ENCODE data around the gene NCCRP1. TPM values are rescaled to one million over a fixed set of nuclear protein-coding genes. Genes with fewer than 3 reads are reported as not detected.

The NCCRP1 gene
- total RNA-seq, 1 experiment from 2014 or later, result 0.05 TPM

DNA sequence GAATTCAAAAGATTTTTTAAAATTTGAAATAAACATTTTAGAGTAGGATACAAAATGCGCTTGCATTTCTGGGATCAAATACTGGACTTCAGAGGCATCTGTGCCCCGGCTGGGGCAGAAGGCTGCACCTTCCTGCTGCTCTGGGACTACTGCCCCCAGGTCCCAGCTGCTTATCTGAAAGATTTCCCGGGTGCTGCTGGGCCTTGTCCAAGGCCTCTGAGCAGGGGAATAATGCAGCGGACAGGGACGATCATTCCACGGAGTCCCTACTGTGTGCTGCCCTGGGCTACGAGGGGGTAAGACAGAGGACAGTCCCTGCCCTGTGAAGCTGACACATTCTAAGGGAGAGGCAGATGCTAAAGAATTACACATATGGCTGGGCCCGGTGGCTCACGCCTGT lies 33.1 kb upstream of the NCCRP1 start:
- DNase-seq (ENCODE audit: extremely low read depth, low read depth), result no peak

DNA sequence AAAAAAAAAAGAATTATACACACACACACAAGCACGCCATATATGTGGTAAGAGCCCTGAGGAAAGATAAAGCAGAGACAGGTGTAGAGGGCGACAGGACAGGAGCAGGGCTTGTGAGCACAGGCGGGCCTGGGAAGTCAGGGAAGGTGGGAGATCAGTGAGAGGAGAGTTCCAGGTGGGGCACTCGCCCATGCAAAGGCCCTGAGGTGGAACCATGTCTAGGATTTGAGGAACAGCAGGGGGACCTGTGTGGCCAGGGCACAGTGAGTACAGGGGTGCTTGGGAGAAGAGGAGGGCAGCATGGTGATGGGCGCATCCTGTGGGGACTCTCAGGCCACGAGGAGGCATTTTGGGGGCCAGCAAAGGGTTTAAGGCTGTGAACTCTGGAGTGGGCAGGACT lies 32.5 kb upstream of the NCCRP1 start:
- DNase-seq (ENCODE audit: extremely low read depth, low read depth), result no peak

DNA sequence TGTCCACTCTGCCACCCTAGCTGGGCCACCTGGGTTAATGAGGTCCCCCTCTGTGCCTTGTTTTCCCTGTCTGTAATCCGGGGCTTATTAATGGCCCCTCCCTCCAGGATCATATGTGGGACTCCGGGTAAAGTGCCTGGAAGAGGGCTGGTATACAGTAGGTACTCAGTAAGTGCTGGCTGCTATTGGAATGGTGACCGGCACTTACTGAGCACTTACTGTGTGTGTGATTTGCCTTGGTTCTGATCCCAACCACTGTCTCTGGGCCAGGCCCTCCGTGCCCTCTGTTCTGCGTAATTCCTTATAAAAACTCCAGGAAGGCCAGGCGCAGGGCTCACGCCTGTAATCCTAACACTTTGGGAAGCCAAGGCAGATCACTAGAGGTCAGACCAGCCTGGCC lies 30.9 kb upstream of the NCCRP1 start:
- DNase-seq (ENCODE audit: extremely low read depth, low read depth), result no peak

DNA sequence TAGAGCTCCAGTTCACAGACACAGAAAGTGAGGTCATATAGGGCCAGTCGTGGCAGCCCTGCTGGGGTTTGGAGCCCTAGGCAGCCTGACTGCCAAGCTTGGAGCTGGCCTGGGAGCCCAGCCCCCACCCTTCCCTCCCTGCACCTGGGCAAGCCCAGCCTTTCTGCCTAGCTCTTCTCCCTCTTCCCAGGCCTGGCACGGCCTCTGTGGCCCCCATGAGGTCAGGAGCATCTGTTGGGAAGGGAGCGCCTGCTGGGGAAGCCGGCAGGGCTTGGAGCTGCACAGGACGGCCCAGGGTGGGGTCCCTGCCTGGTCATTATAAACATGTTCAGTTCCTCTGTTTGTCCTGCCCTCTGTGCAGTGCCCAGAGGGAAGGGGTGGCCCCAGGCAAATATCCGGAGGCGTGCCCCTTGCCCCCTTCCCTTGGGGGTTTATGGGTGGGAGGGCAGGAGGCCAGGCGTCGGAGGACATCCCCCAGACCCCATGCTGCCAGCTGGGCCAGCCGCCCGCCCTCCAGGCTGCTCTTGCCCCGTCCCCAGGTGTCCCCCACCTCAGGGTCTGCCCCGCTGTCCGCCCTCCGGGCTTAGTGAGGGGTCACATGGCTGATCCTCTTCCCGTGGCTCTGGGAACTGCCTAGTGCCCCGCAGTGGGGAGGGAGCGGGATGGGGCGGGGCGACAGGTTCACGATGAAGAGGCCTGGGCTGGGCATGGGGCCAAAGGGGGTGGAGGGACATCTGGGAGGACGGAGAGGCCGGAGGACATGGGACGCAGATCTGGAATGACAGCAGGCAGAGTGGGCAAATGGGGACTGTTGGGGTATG lies 30.0 kb upstream of the NCCRP1 start:
- no peak for DNase-seq (ENCODE audit: extremely low read depth, low read depth)

DNA sequence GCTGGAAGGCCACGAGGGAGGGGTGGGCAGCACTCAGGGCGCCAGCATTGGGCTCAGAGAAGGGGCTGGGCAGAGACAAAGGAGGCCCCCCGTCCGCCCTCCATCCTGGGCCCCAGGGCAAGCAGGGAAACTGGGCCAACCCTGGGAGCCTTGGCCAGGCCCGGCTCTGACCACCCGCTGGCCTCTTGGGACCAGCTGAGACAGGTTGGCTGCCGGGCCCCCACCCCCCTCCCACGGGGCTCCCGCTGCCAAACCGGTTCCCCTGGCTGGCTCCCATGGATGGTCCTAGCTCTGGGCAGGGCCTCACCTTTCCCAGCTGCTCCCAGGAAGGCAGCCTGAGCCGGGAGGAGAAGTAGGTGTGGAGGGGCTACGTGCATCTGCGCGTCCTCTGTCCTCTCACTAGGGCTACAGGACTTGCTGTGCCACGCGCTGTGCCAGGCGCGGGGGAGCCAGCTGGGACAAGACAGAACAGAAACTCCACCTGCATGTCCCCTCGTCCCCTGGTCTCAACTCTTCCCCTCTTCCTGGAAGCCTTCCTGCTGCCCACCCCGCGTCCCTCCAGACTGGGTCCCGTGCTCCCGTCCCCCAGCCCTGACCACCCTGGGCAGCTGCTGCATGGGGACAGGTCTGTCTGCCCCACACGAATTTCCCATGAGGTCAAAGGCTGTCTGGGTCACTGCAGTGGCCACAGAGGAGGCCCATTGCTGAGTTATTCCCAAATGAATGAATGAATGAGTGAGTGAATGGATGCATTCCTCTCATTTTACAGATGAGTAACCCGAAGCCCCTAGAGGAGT lies 29.1 kb upstream of the NCCRP1 start:
- no peak for DNase-seq (ENCODE audit: extremely low read depth, low read depth)

DNA sequence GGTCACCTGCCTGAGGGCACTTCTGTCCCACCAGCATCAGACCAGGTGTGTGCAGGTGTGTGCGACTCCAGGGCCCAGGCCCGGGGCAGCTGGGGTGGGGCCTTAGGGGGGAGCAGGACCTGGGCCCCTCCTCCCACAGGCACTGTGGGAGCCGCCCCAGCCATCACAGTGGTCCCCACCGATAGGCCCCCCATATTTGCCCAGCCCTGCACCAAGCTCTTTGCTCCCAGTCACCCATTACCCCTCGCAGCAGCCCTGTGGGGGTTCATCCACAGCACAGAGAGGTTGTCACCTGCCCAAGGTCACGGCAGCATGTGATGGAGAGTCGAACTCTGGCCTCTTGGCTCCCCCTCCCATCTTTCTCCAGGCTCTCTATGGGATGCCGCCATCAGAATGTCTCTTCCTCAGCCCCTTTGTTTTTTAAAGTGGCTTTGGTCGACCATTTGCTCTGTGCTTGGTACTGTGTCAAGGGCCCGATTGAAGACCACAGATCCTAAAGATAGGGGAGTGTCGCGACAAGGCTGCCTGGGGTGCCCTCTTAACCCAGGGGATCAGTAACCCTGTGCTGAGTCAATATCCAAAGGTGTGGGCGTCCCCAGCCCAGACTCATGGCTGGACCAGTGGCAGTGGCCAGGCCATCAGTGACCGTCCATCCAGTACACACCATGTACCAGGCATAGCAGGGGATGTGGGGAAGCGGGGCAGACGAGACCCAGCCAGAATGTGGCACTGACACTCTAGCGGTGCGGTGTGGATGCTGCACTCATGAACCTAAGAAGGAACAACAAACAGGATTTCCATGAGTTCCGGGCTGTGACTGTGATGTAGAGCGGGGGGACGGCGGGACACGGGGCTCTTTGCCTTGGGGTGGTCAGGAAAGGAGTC lies 28.3 kb upstream of the NCCRP1 start:
- no peak for DNase-seq (ENCODE audit: extremely low read depth, low read depth)

DNA sequence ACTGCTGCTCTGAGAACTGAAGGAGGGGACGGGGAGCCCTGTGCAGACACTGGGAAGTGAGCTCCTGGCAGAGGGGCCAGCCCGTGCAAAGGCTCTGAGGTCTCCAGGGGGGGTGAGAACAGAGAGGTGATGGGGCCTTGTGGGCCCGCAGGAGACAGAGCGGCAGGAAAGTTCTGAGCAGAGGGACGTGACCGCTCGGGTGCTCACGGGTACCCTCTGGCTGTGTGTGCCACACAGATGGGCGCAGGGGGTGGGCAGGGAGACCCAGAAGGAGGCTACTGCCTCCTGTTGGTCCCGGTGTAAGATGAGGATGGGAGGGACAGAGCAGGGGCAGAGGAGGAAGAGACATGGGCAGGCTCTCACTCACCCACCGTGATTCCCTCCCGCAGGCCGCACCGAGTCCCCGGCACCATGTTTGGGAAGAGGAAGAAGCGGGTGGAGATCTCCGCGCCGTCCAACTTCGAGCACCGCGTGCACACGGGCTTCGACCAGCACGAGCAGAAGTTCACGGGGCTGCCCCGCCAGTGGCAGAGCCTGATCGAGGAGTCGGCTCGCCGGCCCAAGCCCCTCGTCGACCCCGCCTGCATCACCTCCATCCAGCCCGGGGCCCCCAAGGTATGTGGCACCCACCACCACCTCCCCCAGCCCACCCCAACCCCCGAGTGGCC lies 27.5 kb upstream of the NCCRP1 start:
- DNase-seq (ENCODE audit: extremely low read depth, low read depth), result no peak

DNA sequence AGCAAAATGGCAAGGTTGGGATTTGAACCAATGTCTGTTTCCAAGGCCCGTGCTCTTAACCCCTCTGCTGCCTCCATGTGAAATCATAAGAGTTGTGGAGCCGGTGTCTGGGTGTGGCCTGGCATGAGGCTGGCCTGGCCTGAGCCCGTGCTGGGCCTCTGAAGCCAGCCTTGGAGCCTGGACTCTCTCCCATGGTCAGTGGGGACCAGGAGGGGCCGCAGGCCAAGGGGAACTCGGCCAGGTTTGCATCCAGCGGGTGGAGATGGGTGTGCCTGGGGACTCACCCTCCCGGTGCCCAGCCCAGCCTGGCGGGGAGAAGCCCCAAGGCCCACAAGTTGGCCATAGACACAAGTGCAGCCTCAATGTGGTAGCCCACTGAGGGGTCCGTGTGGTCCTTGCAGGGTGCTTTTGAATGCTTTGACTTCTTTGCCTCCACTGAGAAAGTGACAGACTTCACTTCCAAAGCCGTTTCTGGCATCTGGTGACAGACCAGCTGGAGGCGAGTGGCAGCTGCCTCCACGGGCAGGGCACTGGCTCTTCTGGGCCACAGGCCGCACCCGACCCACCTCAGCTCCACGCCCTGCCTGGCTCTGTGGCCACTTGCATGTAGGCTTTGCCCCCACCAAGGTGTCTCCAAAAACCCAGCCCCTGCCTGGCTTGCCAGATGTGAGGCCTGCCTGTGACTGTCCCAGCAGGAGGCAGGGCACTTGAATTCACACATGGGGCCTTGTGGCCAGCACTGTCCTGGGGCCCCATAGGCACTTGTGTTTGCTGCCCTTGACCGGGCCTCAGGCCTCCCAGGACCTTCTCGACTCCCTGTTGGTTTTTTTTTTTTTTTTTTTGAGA lies 26.2 kb upstream of the NCCRP1 start:
- no peak for DNase-seq (ENCODE audit: extremely low read depth, low read depth)

DNA sequence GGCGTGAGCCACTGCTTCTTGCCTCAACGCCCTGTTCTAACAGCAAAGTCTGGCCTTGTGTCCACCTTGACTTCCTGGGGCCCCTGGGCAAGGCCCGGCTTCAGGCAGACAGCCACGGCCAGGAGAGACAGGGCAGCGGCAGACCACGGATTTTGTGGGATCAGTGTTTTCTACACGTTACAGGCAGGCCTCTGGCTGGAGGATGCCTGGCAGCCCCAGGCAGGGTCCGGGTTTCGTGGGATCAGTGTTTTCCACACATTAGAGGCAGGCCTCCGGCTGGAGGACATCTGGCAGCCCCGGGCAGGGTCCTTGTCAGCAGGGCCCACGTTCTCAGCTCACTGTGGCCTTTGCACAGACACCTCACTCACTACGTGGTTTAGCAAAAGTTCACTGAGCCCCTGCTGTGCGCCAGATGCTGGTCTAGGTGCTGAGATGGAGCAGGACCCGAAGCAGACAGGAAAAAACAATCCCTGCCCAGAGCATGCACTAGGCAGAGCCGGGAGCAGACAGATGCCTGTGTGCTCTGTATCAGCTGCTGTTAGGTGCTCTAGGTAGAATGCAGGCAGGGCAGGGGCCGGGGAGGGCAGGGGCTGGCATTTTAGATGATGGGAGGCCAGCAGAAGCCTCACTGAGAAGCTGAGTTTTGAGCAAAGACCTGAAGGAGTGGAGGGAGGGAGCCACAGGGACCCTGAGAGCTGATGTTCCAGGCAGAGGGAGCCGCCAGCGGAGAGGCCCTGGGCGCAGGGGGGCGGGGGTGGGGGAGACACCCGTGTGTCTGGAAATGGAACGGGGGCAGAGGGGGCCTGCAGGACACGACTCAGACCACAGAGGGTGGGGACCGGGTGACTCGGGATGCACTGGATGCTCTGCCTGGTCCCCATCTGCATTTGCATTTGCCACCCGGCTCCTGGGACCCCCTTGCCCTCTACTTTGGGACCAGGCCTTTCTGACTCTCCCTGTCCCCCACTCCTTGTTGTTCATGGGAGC lies 25.0 kb upstream of the NCCRP1 start:
- no peak for DNase-seq (ENCODE audit: extremely low read depth, low read depth)

DNA sequence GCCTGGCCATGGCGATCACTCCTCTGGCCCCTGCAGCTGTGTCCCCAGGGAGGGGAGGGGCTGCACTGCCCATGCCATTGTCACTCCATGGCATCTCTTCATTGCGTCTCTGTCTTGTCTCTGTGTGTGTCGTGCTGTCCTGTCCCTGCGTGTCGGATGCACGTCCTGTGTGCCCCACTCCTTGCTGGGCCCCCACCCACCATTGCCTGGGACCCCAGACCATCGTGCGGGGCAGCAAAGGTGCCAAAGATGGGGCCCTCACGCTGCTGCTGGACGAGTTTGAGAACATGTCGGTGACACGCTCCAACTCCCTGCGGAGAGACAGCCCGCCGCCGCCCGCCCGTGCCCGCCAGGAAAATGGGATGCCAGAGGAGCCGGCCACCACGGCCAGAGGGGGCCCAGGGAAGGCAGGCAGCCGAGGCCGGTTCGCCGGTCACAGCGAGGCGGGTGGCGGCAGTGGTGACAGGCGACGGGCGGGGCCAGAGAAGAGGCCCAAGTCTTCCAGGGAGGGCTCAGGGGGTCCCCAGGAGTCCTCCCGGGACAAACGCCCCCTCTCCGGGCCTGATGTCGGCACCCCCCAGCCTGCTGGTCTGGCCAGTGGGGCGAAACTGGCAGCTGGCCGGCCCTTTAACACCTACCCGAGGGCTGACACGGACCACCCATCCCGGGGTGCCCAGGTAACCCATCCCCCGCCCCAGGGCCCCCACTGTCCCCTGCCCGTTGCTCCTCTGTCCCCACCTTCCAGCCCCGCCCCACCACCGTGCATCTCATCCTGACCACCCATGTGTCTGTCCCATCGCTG lies 23.9 kb upstream of the NCCRP1 start:
- no peak for DNase-seq (ENCODE audit: extremely low read depth, low read depth)

DNA sequence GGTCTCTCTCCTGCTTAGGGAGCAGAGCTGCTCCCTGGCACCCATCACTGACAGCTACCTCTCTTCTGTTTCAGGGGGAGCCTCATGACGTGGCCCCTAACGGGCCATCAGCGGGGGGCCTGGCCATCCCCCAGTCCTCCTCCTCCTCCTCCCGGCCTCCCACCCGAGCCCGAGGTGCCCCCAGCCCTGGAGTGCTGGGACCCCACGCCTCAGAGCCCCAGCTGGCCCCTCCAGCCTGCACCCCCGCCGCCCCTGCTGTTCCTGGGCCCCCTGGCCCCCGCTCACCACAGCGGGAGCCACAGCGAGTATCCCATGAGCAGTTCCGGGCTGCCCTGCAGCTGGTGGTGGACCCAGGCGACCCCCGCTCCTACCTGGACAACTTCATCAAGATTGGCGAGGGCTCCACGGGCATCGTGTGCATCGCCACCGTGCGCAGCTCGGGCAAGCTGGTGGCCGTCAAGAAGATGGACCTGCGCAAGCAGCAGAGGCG lies 23.2 kb upstream of the NCCRP1 start:
- no peak for DNase-seq (ENCODE audit: extremely low read depth, low read depth)

DNA sequence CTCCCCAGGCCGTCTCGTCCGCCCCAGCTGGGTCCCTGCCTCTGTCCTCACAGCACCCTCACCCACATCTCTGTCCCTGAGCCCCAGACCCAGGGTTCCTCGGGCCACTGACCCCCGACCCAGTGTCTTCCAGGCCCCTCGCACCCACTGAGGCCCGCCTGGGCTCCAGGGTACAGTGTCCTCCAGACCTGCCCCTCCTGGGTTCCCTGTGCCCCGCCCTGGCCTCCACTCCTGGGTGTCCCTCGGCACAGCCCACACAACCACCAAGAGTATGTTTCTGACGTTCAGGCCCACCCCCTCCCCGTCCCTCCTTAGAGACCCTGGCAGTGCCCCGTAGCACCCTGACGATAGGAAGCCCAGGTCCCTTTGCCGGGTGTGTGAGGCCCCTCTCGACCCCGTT lies 22.6 kb upstream of the NCCRP1 start:
- DNase-seq (ENCODE audit: extremely low read depth, low read depth), result no peak

DNA sequence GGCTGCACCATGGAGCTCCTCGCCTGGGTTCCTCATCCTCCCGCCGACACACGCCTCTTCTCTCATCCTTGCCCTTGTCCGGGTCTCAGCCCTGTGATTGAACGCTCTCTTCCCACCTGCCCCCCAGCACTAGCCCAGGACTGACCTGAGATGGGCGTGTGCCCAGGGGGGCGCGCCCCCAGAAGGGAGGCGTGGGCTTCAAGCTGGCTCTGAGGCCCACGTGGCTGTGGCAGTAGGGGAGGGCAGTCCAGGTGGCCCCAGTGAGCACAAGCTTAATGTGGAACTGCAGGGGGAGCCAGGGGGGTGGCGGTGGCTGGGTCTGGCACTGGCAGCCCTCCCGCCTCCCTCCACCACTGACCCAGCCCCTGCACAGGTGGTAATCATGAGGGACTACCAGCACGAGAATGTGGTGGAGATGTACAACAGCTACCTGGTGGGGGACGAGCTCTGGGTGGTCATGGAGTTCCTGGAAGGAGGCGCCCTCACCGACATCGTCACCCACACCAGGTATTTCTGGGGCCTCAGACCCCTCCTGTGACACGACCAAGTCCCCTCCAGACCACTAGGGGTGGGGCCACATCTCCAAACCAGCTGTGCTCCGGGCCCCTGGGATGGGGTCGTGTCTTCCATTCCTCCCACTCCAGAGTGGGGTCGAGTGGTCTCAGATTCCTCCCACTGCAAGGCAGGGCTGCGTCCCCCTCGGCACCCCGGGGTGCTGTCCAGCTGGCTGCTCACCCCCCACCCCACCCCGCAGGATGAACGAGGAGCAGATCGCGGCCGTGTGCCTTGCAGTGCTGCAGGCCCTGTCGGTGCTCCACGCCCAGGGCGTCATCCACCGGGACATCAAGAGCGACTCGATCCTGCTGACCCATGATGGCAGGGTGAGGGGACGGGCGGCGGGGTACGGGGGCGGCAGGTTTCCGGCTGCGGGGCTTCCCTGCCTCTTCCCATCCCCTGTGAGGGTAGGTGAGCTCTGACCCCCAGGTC lies 21.9 kb upstream of the NCCRP1 start:
- DNase-seq (ENCODE audit: extremely low read depth, low read depth), result no peak

DNA sequence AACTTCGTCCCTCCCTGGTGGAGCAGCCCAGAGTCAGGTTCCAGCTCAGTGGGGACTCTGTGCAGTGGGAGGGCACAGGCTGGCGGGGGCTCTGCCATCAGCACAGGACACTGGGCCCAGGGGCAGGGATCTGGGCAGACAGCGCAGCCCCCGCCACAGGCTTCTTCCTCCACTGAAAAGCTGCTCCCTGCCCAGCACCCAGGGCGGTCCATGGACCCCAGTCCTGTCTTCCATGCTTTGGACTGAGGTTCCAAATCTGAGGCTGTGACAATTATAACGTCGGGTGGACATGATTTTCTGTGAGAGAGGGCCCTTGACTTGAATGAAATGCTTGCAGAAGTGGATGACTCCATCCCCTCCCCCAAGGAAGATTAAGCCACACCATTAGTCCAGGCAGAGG lies 21.2 kb upstream of the NCCRP1 start:
- DNase-seq (ENCODE audit: extremely low read depth, low read depth), result no peak

DNA sequence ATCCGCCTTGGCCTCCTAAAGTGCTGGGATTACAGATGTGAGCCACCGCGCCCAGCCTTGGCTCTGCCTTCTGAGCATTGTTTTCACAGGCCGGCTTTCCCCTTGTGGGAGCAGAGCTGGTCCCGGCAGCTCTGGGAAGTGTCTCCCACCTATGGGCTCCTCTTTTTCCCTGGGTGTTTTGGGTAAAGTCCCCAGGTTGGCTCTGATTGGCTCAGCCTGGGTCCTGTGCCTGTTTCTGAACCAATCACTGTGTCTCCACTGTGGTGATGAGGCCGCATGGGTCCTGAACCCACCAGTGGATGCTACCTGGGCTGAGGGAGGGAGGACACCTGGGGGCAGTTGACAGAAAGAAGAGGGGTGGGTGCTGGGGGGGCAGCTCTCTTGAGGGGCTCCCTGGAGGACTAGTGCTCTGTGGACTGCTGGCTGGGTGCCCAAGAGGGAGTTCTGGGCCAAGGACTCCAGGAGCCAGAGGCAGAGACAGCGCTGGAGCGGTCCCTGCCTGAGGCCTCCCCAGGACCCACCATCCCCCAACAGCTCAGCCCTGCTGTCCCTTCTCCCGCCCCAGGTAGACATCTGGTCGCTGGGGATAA lies 19.6 kb upstream of the NCCRP1 start:
- no peak for DNase-seq (ENCODE audit: extremely low read depth, low read depth)

DNA sequence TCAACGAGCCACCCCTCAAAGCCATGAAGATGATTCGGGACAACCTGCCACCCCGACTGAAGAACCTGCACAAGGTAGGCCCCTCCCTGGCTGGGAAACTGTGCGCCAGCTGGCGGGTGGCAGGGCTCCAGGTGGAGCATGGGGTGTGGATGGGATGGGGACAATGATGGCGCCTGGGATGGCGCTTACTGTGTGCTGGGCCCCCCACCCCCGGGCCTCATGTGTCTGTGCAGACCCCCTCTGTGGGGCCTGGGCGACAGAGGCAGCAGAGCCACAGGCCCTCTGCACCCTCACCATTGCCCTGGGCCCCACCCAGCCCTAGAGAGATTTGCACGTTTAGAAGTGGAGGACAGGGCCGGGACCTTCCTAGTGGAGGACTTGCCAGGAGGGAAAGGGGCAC lies 19.0 kb upstream of the NCCRP1 start:
- DNase-seq (ENCODE audit: extremely low read depth, low read depth), result no peak

Data from NCI-H460 (cell line).